ENCODE results near the gene ATP11B. TPM values are rescaled to one million over a fixed set of nuclear protein-coding genes. Genes with fewer than 3 reads are reported as not detected.

ATP11B gene
- total and polyA plus RNA-seq, 10 of the 15 experiments (the other 5 are each of a cell fraction or from before 2014, with no cell fraction given): 10.3 to 66.9 (median 36.7) TPM

DNA sequence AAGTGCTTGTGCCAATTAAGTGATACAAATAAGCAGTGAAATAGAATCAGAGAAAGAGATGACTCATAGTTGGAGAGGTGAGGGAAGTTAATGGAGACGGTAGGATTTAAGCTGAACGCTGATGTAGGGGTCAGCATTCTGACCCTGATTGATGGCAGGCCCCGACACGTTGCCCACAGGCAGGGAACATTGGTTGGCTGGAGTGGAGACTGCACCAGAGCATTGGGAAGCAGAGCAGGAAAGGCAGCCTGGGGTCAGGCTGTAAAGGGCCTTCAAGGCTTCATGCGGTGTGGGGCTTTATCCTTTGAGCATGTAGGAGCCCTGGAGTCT is 118.4 kb downstream of the ATP11B start:
- ChIA-PET CTCF (interaction anchor here (0.6 to 5.0 kb wide), 6 partner anchors 38 to 197 kb away, joined by 3 to 41 read pairs (median 4); no protein-coding TSS in a partner anchor), POLR2A (no interaction called here), RAD21 (ENCODE audit: unreplicated experiment) (interaction anchor here (1.2 to 3.9 kb wide), 2 partner anchors 14 to 196 kb away, joined by 3 to 20 read pairs; no protein-coding TSS in a partner anchor), SMC1A (ENCODE audit: uncharacterized antibody, unreplicated experiment) (interaction anchor here (0.7 to 2.3 kb wide), 5 partner anchors 14 to 211 kb away, joined by 3 to 7 read pairs (median 5); no protein-coding TSS in a partner anchor)
- H4K20me1 ChIP-seq (ENCODE audit: control insufficient read depth, insufficient read depth): no peaks in the 10 kb centered on the region
- H3K27ac ChIP-seq (ENCODE audit: control insufficient read depth, insufficient read depth): no peak overlapping the region
- H3K4me3 ChIP-seq: no peak overlapping the region
- peaks cover 0 to 6% of the 10 kb centered on the region in 2 experiments; a peak in 2 of 4 replicates for H3K36me3 ChIP-seq (ENCODE audit: control insufficient read depth in 2 of 2, insufficient read depth in 2 of 2, low read length in 1 of 2)
- no peaks in the 10 kb centered on the region for H3K79me2 ChIP-seq (ENCODE audit: control insufficient read depth, insufficient read depth, low read length)
- no peak for FAIRE-seq
- no peak overlapping the region for H3K9ac ChIP-seq (ENCODE audit: control insufficient read depth, insufficient read depth, low read length)
- BruUV-seq (replicated peaks): no TSS peak
- H3K4me2 ChIP-seq (ENCODE audit: control insufficient read depth, insufficient read depth): no peak overlapping the region
- WGBS (ENCODE audit: insufficient coverage, insufficient replicate concordance, low lambda C conversion rate, missing lambda C conversion rate): 95% methylated on average over 5 of the region's 5 CpGs
- no peak overlapping the region for H2AFZ ChIP-seq (ENCODE audit: control insufficient read depth, low read depth, low read length)
- no peak for ATAC-seq
- TF ChIP-seq SUZ12 (IDR thresholded peaks at IDR 0.05; ENCODE audit: unreplicated experiment) (no peak), EP300 (IDR thresholded peaks at IDR 0.05; ENCODE audit: borderline replicate concordance in 1 of 2, control insufficient read depth in 1 of 2, low read depth in 2 of 2, low read length in 2 of 2) (no peak), SPI1 (IDR thresholded peaks at IDR 0.05; ENCODE audit: borderline replicate concordance, insufficient read depth, low read depth, low read length) (no peak), RELA (IDR thresholded peaks at IDR 0.05; ENCODE audit: borderline replicate concordance, partially characterized antibody) (no peak), ATF7 (IDR thresholded peaks at IDR 0.05; ENCODE audit: low read depth) (no peak)
- TF ChIP-seq, protein P1, sequence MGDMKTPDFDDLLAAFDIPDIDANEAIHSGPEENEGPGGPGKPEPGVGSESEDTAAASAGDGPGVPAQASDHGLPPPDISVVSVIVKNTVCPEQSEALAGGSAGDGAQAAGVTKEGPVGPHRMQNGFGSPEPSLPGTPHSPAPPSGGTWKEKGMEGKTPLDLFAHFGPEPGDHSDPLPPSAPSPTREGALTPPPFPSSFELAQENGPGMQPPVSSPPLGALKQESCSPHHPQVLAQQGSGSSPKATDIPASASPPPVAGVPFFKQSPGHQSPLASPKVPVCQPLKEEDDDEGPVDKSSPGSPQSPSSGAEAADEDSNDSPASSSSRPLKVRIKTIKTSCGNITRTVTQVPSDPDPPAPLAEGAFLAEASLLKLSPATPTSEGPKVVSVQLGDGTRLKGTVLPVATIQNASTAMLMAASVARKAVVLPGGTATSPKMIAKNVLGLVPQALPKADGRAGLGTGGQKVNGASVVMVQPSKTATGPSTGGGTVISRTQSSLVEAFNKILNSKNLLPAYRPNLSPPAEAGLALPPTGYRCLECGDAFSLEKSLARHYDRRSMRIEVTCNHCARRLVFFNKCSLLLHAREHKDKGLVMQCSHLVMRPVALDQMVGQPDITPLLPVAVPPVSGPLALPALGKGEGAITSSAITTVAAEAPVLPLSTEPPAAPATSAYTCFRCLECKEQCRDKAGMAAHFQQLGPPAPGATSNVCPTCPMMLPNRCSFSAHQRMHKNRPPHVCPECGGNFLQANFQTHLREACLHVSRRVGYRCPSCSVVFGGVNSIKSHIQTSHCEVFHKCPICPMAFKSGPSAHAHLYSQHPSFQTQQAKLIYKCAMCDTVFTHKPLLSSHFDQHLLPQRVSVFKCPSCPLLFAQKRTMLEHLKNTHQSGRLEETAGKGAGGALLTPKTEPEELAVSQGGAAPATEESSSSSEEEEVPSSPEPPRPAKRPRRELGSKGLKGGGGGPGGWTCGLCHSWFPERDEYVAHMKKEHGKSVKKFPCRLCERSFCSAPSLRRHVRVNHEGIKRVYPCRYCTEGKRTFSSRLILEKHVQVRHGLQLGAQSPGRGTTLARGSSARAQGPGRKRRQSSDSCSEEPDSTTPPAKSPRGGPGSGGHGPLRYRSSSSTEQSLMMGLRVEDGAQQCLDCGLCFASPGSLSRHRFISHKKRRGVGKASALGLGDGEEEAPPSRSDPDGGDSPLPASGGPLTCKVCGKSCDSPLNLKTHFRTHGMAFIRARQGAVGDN (IDR thresholded peaks at IDR 0.05): no peak
- TF ChIP-seq, protein P2, sequence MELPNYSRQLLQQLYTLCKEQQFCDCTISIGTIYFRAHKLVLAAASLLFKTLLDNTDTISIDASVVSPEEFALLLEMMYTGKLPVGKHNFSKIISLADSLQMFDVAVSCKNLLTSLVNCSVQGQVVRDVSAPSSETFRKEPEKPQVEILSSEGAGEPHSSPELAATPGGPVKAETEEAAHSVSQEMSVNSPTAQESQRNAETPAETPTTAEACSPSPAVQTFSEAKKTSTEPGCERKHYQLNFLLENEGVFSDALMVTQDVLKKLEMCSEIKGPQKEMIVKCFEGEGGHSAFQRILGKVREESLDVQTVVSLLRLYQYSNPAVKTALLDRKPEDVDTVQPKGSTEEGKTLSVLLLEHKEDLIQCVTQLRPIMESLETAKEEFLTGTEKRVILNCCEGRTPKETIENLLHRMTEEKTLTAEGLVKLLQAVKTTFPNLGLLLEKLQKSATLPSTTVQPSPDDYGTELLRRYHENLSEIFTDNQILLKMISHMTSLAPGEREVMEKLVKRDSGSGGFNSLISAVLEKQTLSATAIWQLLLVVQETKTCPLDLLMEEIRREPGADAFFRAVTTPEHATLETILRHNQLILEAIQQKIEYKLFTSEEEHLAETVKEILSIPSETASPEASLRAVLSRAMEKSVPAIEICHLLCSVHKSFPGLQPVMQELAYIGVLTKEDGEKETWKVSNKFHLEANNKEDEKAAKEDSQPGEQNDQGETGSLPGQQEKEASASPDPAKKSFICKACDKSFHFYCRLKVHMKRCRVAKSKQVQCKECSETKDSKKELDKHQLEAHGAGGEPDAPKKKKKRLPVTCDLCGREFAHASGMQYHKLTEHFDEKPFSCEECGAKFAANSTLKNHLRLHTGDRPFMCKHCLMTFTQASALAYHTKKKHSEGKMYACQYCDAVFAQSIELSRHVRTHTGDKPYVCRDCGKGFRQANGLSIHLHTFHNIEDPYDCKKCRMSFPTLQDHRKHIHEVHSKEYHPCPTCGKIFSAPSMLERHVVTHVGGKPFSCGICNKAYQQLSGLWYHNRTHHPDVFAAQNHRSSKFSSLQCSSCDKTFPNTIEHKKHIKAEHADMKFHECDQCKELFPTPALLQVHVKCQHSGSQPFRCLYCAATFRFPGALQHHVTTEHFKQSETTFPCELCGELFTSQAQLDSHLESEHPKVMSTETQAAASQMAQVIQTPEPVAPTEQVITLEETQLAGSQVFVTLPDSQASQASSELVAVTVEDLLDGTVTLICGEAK (IDR thresholded peaks at IDR 0.05; ENCODE audit: borderline replicate concordance): no peak
- intact Hi-C loops (cut with micrococcal nuclease; ENCODE audit: unreplicated experiment) (loop anchor here (5.0 kb wide), 1 partner anchor 186 kb away; the partner anchor contains the start of gene MCCC1), in situ Hi-C loops (cut with MboI) (no loop called here)
- H3K9me3 ChIP-seq (replicated peaks; ENCODE audit: control insufficient read depth, insufficient read depth, low read length): no peaks in the 10 kb centered on the region
- DNase-seq (ENCODE audit: low read depth, low spot score): no peak
- H3K27me3 ChIP-seq (replicated peaks in 1 of 2; ENCODE audit: control insufficient read depth in 2 of 2, insufficient read depth in 2 of 2, low read length in 1 of 2): no peaks in the 10 kb centered on the region
- H3K4me1 ChIP-seq (ENCODE audit: control insufficient read depth, insufficient read depth, low read length): peaks cover 15% of the 10 kb centered on the region
